SK-N-DZ (cell line): ENCODE data around the gene IRF2BPL.

ENCODE experiments used
- DNase-seq: peaks from one replicate; pipeline ENCODE4 v3.0.0-alpha.2; 2015; ENCODE audit warnings: low spot score

The IRF2BPL gene

GRCh38 chr14:76987956-76988520 is 40.5 kb downstream of the IRF2BPL start:
- DNase-seq, result no peak

GRCh38 chr14:76986231-76986565 is 42.3 kb downstream of the IRF2BPL start:
- no peak for DNase-seq

- DNase-seq, result no peak
These were observed 42.8 kb downstream of the IRF2BPL start for GRCh38 chr14:76985540-76986230.

GRCh38 chr14:76984787-76985375 is 43.6 kb downstream of the IRF2BPL start:
- DNase-seq, result no peak

- DNase-seq, result no peak
These were observed 44.2 kb downstream of the IRF2BPL start for GRCh38 chr14:76984297-76984696.

- no peak for DNase-seq
These were observed 46.8 kb downstream of the IRF2BPL start for GRCh38 chr14:76981670-76982069.

GRCh38 chr14:76977793-76978720 is 50.5 kb downstream of the IRF2BPL start:
- peak; percentile 66 for DNase-seq

GRCh38 chr14:76976240-76977005 is 52.1 kb downstream of the IRF2BPL start:
- no peak for DNase-seq

GRCh38 chr14:76975812-76976211 is 52.7 kb downstream of the IRF2BPL start:
- DNase-seq, result no peak

GRCh38 chr14:76975051-76975450 is 53.5 kb downstream of the IRF2BPL start:
- DNase-seq, result no peak
